Thyroid gland (tissue), 4 donors: ENCODE measurements around the gene EFCAB5.

ENCODE experiments used
- CTCF ChIP-seq, 6 experiments: fragments of 200-600 bp in 3 of 6; fragments of 450-650 bp in 3 of 6; sonication (generic) in 3 of 6; IDR thresholded peaks; one replicate each; pipeline ENCODE4 v1.5.1; 2016 to 2019; ENCODE audit warnings: antibody characterized with exemption in 6 of 6, mild to moderate bottlenecking in 2 of 6, inconsistent platforms in 1 of 6, moderate library complexity in 1 of 6
- POLR2A ChIP-seq, 2 donors: fragments of 450-650 bp; IDR thresholded peaks; one replicate each; pipeline ENCODE4 v1.6.1; 2017; ENCODE audit warnings: antibody characterized with exemption in 2 of 2, mild to moderate bottlenecking in 2 of 2, moderate library complexity in 1 of 2

GRCh38 chr17:30074254-30074653 is 132.8 kb downstream of the EFCAB5 start:
- no peak for TF ChIP-seq CTCF (IDR thresholded peaks at IDR 0.05)
- no peak for TF ChIP-seq POLR2A (IDR thresholded peaks at IDR 0.05)
